Heart right ventricle (tissue), 16 donors: ENCODE measurements around the gene ADRB1. TPM values are rescaled to one million over a fixed set of nuclear protein-coding genes. Genes with fewer than 3 reads are reported as not detected.

Experiments used
- ATAC-seq, 8 donors: fragments of 200-7000 bp; cut with Tn5 transposase; one replicate each; pipeline ENCODE4 v1.9.1; 2020; ENCODE audit warnings: mild to moderate bottlenecking in 8 of 8, moderate library complexity in 8 of 8, moderate number of reproducible peaks in 1 of 8
- DNase-seq, 2 donors: peaks; one replicate each; pipeline ENCODE4 v3.0.0-alpha.2; 2020
- H3K27ac ChIP-seq, 10 donors: fragments of 200-600 bp; sonication (generic) in 2 of 10; one replicate each; pipeline versions ENCODE4 v1.5.0 to v1.8.0; 2020 to 2022; ENCODE audit warnings: mild to moderate bottlenecking in 3 of 10
- H3K27me3 ChIP-seq, 7 donors: fragments of 200-600 bp; one replicate each; pipeline ENCODE4 v1.8.0; 2021 to 2022; ENCODE audit warnings: mild to moderate bottlenecking in 2 of 7
- H3K36me3 ChIP-seq, 9 donors: fragments of 200-600 bp; sonication (generic) in 1 of 9; one replicate each; pipeline versions ENCODE4 v1.5.0 to v1.8.0; 2020 to 2022; ENCODE audit warnings: mild to moderate bottlenecking in 2 of 9
- H3K4me1 ChIP-seq, 9 donors: fragments of 200-600 bp; sonication (generic) in 1 of 9; one replicate each; pipeline versions ENCODE4 v1.5.0 to v1.8.0; 2020 to 2022; ENCODE audit warnings: mild to moderate bottlenecking in 4 of 9
- H3K4me3 ChIP-seq, 10 donors: fragments of 200-600 bp; sonication (generic) in 2 of 10; one replicate each; pipeline versions ENCODE4 v1.5.0 to v1.8.0; 2020 to 2022; ENCODE audit warnings: mild to moderate bottlenecking in 7 of 10, moderate library complexity in 2 of 10
- H3K9me3 ChIP-seq, 11 donors: fragments of 200-600 bp in 10 of 11; sonication (generic) in 2 of 11; one replicate each; pipeline versions ENCODE4 v1.5.0 to v1.8.0; 2013 to 2022; ENCODE audit warnings: mild to moderate bottlenecking in 2 of 11, control low read depth in 1 of 11, moderate library complexity in 1 of 11
- WGBS, 2 donors: extraction: QIAGEN DNeasy Blood & Tissue Kit; methylation state at CpG; one replicate each; pipeline ENCODE4 v1.1.7; 2013; ENCODE audit warnings: inconsistent platforms in 1 of 2; 5-methylcytosine and 5-hydroxymethylcytosine counted together
- intact Hi-C, 10 donors: fragments of 100-400 bp; cut with DNase I; formaldehyde crosslinking; loops; one replicate each; pipeline versions ENCODE4 v1.11.1 to v1.14.2; 2022
- polyA plus RNA-seq, 2 donors: library from polyadenylated mRNA; stranded (reverse); fragments of 200-250 nt; gene quantifications; one replicate each; pipeline ENCODE4 v1.2.3, GENCODE V29; 2013
- total RNA-seq, 10 donors: library from RNA; stranded (reverse); fragmentation: NEBNext Ultra II Directional in 3 of 10; extraction: Animal tissue kit (Norgen Biotek cat#: 25700) in 3 of 10; gene quantifications; one replicate each; pipeline versions ENCODE4 v1.2.1 to v1.2.4, GENCODE V29; 2021 to 2023
- TF ChIP-seq, protein P1 (sequence below), 9 donors: fragments of 200-600 bp; sonication (generic) in 2 of 9; IDR thresholded peaks; one replicate each; pipeline versions ENCODE4 v1.5.0 to v1.8.0; 2021 to 2022; ENCODE audit warnings: antibody characterized with exemption in 9 of 9, mild to moderate bottlenecking in 5 of 9, moderate library complexity in 1 of 9
- donor health status: Arrhythmogenic right ventricular cardiomyopathy.
- donor health status: ischemic (EF 13 %, LVEDD 7.1; RV severe dilation, severe dysfunction).
- donor health status: healthy with polysubstance abuse.
- donor health status: DM: no; HTN: yes; CAD: no.
- donor health status: DM: no; HTN: no; CAD: no.
- donor health status: ischemic (EF 25% LVEDD 6.9; RV normal size, moderate dysfunction).
- donor health status: ischemic (EF 25% LVEDD 5.7; RV mildly dilated, moderate dysfunction).
- donor health status: healthy.
- donor health status: DM: yes; HTN: yes; CAD: no.
- donor health status: Ischemic cardiomyopathy.
- donor health status: ischemic (EF 35%, LVEDD 5.7; RV mildly dilated, moderate dysfunction).
- donor health status: nonischemic (EF 11% LVEDD 7.7; RV severe dilation, severe dysfunction).
- donor health status: DM: yes; HTN: yes; CAD: no.
- donor health status: PGD.
- donor health status: ischemic (EF 29% LVEDD 5.4; RV normal size, mild dysfunction).
- donor health status: nonischemic (EF 23%, LVEDD 6.1; RV moderate dilation, normal function).

The ADRB1 gene
- total and polyA plus RNA-seq, 12 donors, result 4.7 to 98.7 (median 36.0) TPM

DNA sequence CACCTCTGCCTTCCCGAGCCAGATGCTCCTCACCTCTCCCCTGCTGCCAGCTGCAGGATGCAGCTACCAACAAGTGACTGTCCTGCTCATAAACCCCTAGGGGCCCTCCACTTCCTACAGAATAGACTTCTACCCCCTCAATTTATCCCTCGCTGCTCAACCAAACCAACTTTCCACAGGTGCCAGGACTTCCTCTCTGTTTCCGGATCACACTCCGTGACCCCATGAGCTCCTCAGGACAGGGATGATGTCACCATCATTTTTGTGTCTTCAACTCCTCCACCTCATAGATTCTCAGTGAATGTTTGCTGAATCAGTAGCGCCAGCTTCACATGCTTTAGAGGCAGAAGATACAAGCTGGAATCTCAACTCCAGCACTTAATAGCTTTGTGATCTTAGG lies 25.8 kb upstream of the ADRB1 start:
- TF ChIP-seq, protein P1, sequence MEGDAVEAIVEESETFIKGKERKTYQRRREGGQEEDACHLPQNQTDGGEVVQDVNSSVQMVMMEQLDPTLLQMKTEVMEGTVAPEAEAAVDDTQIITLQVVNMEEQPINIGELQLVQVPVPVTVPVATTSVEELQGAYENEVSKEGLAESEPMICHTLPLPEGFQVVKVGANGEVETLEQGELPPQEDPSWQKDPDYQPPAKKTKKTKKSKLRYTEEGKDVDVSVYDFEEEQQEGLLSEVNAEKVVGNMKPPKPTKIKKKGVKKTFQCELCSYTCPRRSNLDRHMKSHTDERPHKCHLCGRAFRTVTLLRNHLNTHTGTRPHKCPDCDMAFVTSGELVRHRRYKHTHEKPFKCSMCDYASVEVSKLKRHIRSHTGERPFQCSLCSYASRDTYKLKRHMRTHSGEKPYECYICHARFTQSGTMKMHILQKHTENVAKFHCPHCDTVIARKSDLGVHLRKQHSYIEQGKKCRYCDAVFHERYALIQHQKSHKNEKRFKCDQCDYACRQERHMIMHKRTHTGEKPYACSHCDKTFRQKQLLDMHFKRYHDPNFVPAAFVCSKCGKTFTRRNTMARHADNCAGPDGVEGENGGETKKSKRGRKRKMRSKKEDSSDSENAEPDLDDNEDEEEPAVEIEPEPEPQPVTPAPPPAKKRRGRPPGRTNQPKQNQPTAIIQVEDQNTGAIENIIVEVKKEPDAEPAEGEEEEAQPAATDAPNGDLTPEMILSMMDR (IDR thresholded peaks at IDR 0.05), result no peak
- no peaks in the 10 kb centered on the region for H3K27me3 ChIP-seq
- H3K4me1 ChIP-seq, result peaks cover 5 to 23% (median 16%) of the 10 kb centered on the region in 9 donors
- H3K36me3 ChIP-seq, result no peaks in the 10 kb centered on the region
- whole genome bisulfite sequencing, 2 donors, result 46 to 81% methylated on average over 5 of the region's 5 CpGs
- H3K4me3 ChIP-seq, result no peak overlapping the region
- H3K9me3 ChIP-seq, result peaks cover 0 to 12% (median 0%) of the 10 kb centered on the region in 11 donors
- no peak for ATAC-seq
- no peak for DNase-seq
- intact Hi-C loops, result no loop called here
- H3K27ac ChIP-seq, result no peak overlapping the region

DNA sequence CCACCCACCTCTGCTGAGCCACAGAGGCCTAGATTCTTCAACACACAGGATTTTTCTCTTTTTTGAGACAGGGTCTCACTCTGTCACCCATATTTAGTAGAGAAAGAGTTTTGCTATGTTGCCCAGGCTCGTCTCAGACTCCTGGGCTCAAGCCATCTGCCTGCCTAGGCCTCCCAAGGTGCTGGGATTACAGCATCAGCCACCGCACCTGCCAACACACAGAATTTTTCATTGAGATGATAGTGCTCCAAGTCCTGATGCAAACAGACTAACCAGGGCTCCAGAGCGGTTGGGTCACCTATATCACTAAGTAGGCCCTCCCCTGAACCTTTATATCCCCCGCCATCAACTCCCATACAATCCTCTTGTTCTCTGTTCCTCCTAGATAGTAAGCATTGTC lies 24.4 kb upstream of the ADRB1 start:
- intact Hi-C loops, result no loop called here
- no peak for ATAC-seq
- no peak overlapping the region for H3K4me3 ChIP-seq
- 90 to 95% methylated on average over 4 of the region's 4 CpGs for WGBS, 2 donors
- H3K9me3 ChIP-seq, result peaks cover 0 to 12% (median 0%) of the 10 kb centered on the region in 11 donors
- no peak for DNase-seq
- no peak overlapping the region for H3K27ac ChIP-seq
- no peaks in the 10 kb centered on the region for H3K36me3 ChIP-seq
- peaks cover 5 to 35% (median 23%) of the 10 kb centered on the region in 9 donors for H3K4me1 ChIP-seq
- TF ChIP-seq, protein P1 (IDR thresholded peaks at IDR 0.05), result no peak
- no peaks in the 10 kb centered on the region for H3K27me3 ChIP-seq

DNA sequence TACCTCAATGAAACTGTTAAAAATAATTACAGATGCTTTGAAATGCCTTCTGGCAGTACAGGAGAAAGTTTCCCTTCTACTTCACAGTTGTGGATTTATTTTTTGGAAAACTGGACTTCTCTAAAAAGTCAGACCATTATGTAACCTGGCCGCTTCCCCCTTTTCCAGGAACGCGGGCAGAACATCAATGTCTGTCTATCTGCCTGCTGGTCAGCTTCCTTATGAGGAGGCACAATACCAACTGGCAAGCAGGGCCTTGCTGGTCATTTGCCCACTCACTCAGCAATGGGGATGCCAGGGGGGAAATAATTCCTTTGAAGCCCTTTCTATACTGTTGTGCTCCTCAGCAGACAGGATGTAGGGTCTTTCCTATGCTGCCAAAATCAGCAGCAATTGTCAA lies 22.5 kb upstream of the ADRB1 start:
- H3K4me1 ChIP-seq, result peaks cover 7 to 54% (median 23%) of the 10 kb centered on the region in 9 donors
- DNase-seq (peak in 1 of 2 donors; percentile 36), ATAC-seq (peak in 4 of 8 donors; percentile 17 to 46 (median 30))
- no peak overlapping the region for H3K4me3 ChIP-seq
- TF ChIP-seq, protein P1 (IDR thresholded peaks at IDR 0.05), result no peak
- 49 to 60% methylated on average over 3 of the region's 3 CpGs for WGBS, 2 donors
- no peaks in the 10 kb centered on the region for H3K27me3 ChIP-seq
- intact Hi-C loops, result no loop called here
- H3K9me3 ChIP-seq, result peaks cover 0 to 2% (median 0%) of the 10 kb centered on the region in 11 donors
- H3K36me3 ChIP-seq, result no peaks in the 10 kb centered on the region
- peak overlapping the region in 8 of 10 donors; percentile 2 to 79 (median 56) for H3K27ac ChIP-seq

DNA sequence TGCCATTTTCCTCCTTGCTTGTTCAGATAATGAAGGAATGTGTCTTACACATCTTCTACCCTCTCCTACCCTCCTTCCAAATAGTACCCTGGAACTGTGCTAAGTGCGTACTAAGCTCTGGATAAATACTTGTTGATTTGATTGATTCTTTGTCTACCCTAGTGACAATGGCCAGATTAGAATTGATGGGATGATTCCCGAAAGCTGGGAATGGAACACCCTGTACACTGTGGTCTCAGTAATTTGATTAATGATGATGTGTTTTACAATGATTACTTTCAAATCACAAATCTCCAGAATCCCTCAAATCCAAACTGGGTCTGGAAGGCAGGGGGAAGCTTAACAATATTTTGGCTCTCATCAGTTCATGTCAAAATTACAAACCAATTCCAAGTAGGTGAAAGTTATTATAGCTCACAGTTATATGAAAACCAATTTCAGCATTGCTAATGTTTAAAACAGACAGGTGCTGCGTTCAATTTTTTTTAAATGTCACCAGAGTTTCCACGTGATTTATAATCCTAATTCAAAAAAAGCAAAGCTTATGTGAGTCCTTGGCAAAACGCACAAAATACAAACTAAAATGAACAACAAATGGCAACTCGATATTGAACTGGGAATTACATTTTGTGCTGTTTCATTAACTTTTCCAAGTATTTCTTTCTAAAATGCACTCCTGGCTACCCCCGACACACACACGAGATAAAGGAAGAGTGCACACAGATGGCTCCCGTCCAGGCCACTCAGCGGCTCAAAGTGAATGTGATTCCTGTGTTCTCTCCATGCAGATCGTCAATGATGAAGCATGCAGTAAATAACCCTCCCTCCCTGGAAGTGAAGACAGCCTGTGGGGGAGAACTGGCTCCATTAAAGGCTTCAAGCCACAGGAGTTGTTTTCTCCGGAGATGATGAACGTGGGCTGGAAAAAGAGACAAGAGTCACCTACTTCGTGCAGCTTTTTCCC lies 21.7 kb upstream of the ADRB1 start:
- DNase-seq, result peak; percentile 66 to 70
- intact Hi-C loops, result loop anchor here in 1 of 10 donors (2.0 kb wide), 1 partner anchor 21 kb away; the partner anchor contains the start of gene ADRB1
- TF ChIP-seq, protein P1 (IDR thresholded peaks at IDR 0.05), result no peak
- peaks cover 7 to 62% (median 27%) of the 10 kb centered on the region in 9 donors for H3K4me1 ChIP-seq
- H3K36me3 ChIP-seq, result no peaks in the 10 kb centered on the region
- WGBS, 2 donors, result 20 to 33% methylated on average over 14 of the region's 14 CpGs
- no peaks in the 10 kb centered on the region for H3K27me3 ChIP-seq
- peak overlapping the region; percentile 31 to 79 (median 57) for H3K27ac ChIP-seq
- H3K4me3 ChIP-seq, result peak overlapping the region in 1 of 10 donors; percentile 4
- peak; percentile 77 to 95 (median 86) for ATAC-seq
- no peaks in the 10 kb centered on the region for H3K9me3 ChIP-seq
